ENCODE measurements around the gene STAM.

- TF ChIP-seq CTCF (IDR thresholded peaks at IDR 0.05) (no peak), POLR2A (IDR thresholded peaks at IDR 0.05; ENCODE audit: low read depth) (no peak), EP300 (IDR thresholded peaks at IDR 0.05) (no peak)
Observed at GRCh38 chr10:17713758-17714157, 69.8 kb downstream of the STAM start.

All from esophagus muscularis mucosa (tissue), 4 donors.